B cell (primary cell): ENCODE data around the gene DIPK1B. TPM values are rescaled to one million over a fixed set of nuclear protein-coding genes. Genes with fewer than 3 reads are reported as not detected.
"Not testable (repeated sequence)": the region's sequence is repeated elsewhere in the genome, so short reads cannot be mapped to it uniquely, and the experiment has no call there.

Experiments used
- ATAC-seq: fragments of 200-7000 bp; cut with Tn5 transposase; one replicate; pipeline ENCODE4 v1.10.0; 2021; ENCODE audit warnings: low read depth, mild to moderate bottlenecking, moderate number of reproducible peaks, moderate library complexity
- CTCF ChIA-PET: fragments of 350-600 bp; sonication (Branson Sonifier 250); formaldehyde crosslinking; loops from one replicate; lab custom pipeline; 2021; ENCODE audit warnings: antibody characterized with exemption, inconsistent platforms; lab: Charles Lee
- POLR2A ChIA-PET: fragments of 350-600 bp; sonication (Branson Sonifier 250); formaldehyde crosslinking; loops from one replicate; lab custom pipeline; 2021; ENCODE audit warnings: antibody characterized with exemption; lab: Charles Lee
- DNase-seq: peaks from one replicate; pipeline ENCODE4 v3.0.0; 2013
- H2AFZ ChIP-seq: 2 replicates; pipeline ENCODE4 v1.6.1; 2012; ENCODE audit warnings: mild to moderate bottlenecking, low read depth, low read length; ENCODE audit not compliant: insufficient read depth, poor library complexity, severe bottlenecking
- H3K27ac ChIP-seq, 2 donors: 1 replicate in 1 of 2; 2 replicates in 1 of 2; pipeline ENCODE4 v1.5.1; 2012 to 2013; ENCODE audit warnings: low read length in 2 of 2, mild to moderate bottlenecking in 2 of 2, moderate library complexity in 1 of 2
- H3K27me3 ChIP-seq, 4 experiments: fragments of 200-600 bp in 1 of 4; sonication (generic) in 1 of 4; replicated peaks in 1 of 4; 1 replicate in 2 of 4; 2 replicates in 2 of 4; pipeline versions ENCODE4 v1.6.1 to v1.7.0; 2013 to 2016; ENCODE audit warnings: low read length in 3 of 4, mild to moderate bottlenecking in 2 of 4, mixed read lengths in 1 of 4, moderate library complexity in 1 of 4; ENCODE audit not compliant: insufficient read depth in 4 of 4, control insufficient read depth in 3 of 4; ENCODE audit errors: control extremely low read depth in 1 of 4
- H3K36me3 ChIP-seq, 2 experiments: replicated peaks in 1 of 2; 1 replicate in 1 of 2; 2 replicates in 1 of 2; pipeline versions ENCODE4 v1.6.1 to v1.7.1; 2013; ENCODE audit warnings: low read length in 1 of 2; ENCODE audit not compliant: insufficient read depth in 2 of 2, control insufficient read depth in 1 of 2; ENCODE audit errors: control extremely low read depth in 1 of 2, extremely low read depth in 1 of 2
- H3K4me1 ChIP-seq, 2 donors: fragments of 200-600 bp in 1 of 2; sonication (generic) in 1 of 2; 1 replicate in 1 of 2; 2 replicates in 1 of 2; pipeline versions ENCODE4 v1.5.1 to v1.6.1; 2013 to 2017; ENCODE audit warnings: low read length in 2 of 2; ENCODE audit not compliant: control insufficient read depth in 2 of 2, insufficient read depth in 2 of 2
- H3K4me2 ChIP-seq: replicated peaks from 2 replicates; pipeline ENCODE3; 2012; ENCODE audit warnings: mild to moderate bottlenecking, low read depth, low read length; ENCODE audit not compliant: poor library complexity, severe bottlenecking
- H3K4me3 ChIP-seq, 5 experiments: fragments of 200-600 bp in 1 of 5; sonication (generic) in 1 of 5; 1 replicate in 3 of 5; 2 replicates in 2 of 5; pipeline versions ENCODE4 v1.5.1 to v1.7.0; 2011 to 2016; ENCODE audit warnings: low read length in 4 of 5, mild to moderate bottlenecking in 4 of 5, low read depth in 2 of 5, control low read depth in 1 of 5, moderate library complexity in 1 of 5; ENCODE audit not compliant: insufficient read depth in 1 of 5; ENCODE audit errors: control extremely low read depth in 1 of 5, extremely low read depth in 1 of 5
- H3K79me2 ChIP-seq: fragments of 200-600 bp; sonication (generic); one replicate; pipeline ENCODE4 v1.6.0; 2016; ENCODE audit warnings: low read length; ENCODE audit not compliant: control insufficient read depth, insufficient read depth
- H3K9ac ChIP-seq: fragments of 200-600 bp; sonication (generic); 2 replicates; pipeline ENCODE4 v1.6.1; 2017; ENCODE audit warnings: mild to moderate bottlenecking, low read length, moderate library complexity
- H3K9me3 ChIP-seq, 3 donors: one replicate each; pipeline versions ENCODE4 v1.6.1 to v1.7.1; 2013; ENCODE audit warnings: low read length in 2 of 3; ENCODE audit not compliant: control insufficient read depth in 2 of 3, insufficient read depth in 1 of 3; ENCODE audit errors: control extremely low read depth in 1 of 3
- H4K20me1 ChIP-seq: 2 replicates; pipeline ENCODE4 v1.6.0; 2012; ENCODE audit warnings: mild to moderate bottlenecking, low read length; ENCODE audit not compliant: insufficient read depth, control insufficient read depth, poor library complexity, severe bottlenecking
- H3K27ac Mint-ChIP-seq: one replicate; pipeline ENCODE4 v1.8.0; 2021; ENCODE audit warnings: mixed read lengths
- H3K27me3 Mint-ChIP-seq: one replicate; pipeline ENCODE4 v1.8.0; 2021; ENCODE audit warnings: mixed read lengths
- H3K4me1 Mint-ChIP-seq: one replicate; pipeline ENCODE4 v1.8.0; 2021; ENCODE audit warnings: mixed read lengths
- H3K4me3 Mint-ChIP-seq: one replicate; pipeline ENCODE4 v1.8.0; 2021; ENCODE audit warnings: mixed read lengths
- H3K9me3 Mint-ChIP-seq: one replicate; pipeline ENCODE4 v1.8.0; 2022; ENCODE audit warnings: mixed read lengths; ENCODE audit not compliant: insufficient read depth
- EZH2 ChIP-seq: IDR thresholded peaks from 2 replicates; pipeline ENCODE4 v1.6.1; 2012; ENCODE audit warnings: borderline replicate concordance, low read depth, mild to moderate bottlenecking, moderate library complexity, low read length; ENCODE audit not compliant: insufficient read depth, poor library complexity, severe bottlenecking
- WGBS: methylation state at CpG from one replicate; pipeline ENCODE4 v1.1.5; 2013; ENCODE audit warnings: missing lambda C conversion rate; ENCODE audit not compliant: insufficient coverage; 5-methylcytosine and 5-hydroxymethylcytosine counted together
- intact Hi-C: fragments of 100-400 bp; cut with micrococcal nuclease; formaldehyde crosslinking; loops from one replicate; pipeline ENCODE4 v1.10.0; 2022
- polyA plus RNA-seq: library from polyadenylated mRNA; depleted of rRNA; stranded (reverse); fragments of >200 nt; gene quantifications from 2 replicates; pipeline ENCODE4 v1.2.3, GENCODE V29; 2012
- total RNA-seq, 2 donors: library from RNA; stranded (reverse); fragments of 120-200 nt in 1 of 2; gene quantifications; 1 replicate in 1 of 2; 2 replicates in 1 of 2; pipeline versions ENCODE4 v1.2.3 to v1.2.4, GENCODE V29; 2013 to 2022
- TF ChIP-seq, protein P1 (sequence below): fragments of 200-600 bp; IDR thresholded peaks from one replicate; pipeline ENCODE4 v1.8.0; 2022; ENCODE audit warnings: antibody characterized with exemption, mild to moderate bottlenecking

The DIPK1B gene
- total and polyA plus RNA-seq, 2 donors (not counting 1 experiment from before 2014, with no cell fraction given) = 9.6 TPM

DNA sequence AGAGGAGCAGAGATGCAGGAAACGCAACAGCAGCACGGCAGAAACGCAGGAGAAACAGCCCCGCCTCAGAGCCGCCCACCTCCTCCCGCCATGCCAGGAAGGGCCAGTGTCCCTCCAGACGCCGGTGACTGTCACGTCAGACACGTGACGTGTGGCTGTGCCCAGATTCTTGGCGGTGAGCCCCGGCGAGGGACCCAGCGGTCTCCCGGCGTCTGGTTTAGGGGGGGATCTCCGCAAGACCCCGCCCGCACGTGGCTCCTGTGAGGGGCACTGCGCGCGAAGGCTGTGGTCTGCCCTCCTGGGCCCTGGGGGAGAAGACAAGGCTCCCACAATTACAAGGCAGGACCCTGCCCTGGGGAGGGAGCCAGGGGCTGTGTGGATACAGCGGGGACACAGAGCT is 48.1 kb downstream of the DIPK1B start:
- DNase-seq (no peak), ATAC-seq (no peak)
- Histone ChIP-seq H4K20me1 (no peaks in the 10 kb centered on the region), H2AFZ (no peak overlapping the region), H3K27ac (no peak overlapping the region), H3K36me3 (no peaks in the 10 kb centered on the region), H3K4me1 (peaks cover 42 to 76% of the 10 kb centered on the region in 2 donors), H3K79me2 (peaks cover 3% of the 10 kb centered on the region), H3K27me3 (peaks cover 0 to 3% (median 0%) of the 10 kb centered on the region in 4 experiments), H3K9me3 (peaks cover 0 to 29% (median 3%) of the 10 kb centered on the region in 3 donors), H3K4me2 (peak overlapping the region; percentile 50), H3K4me3 (no peak overlapping the region), H3K9ac (no peak overlapping the region)
- no peak for TF ChIP-seq EZH2
- TF ChIP-seq, protein P1, sequence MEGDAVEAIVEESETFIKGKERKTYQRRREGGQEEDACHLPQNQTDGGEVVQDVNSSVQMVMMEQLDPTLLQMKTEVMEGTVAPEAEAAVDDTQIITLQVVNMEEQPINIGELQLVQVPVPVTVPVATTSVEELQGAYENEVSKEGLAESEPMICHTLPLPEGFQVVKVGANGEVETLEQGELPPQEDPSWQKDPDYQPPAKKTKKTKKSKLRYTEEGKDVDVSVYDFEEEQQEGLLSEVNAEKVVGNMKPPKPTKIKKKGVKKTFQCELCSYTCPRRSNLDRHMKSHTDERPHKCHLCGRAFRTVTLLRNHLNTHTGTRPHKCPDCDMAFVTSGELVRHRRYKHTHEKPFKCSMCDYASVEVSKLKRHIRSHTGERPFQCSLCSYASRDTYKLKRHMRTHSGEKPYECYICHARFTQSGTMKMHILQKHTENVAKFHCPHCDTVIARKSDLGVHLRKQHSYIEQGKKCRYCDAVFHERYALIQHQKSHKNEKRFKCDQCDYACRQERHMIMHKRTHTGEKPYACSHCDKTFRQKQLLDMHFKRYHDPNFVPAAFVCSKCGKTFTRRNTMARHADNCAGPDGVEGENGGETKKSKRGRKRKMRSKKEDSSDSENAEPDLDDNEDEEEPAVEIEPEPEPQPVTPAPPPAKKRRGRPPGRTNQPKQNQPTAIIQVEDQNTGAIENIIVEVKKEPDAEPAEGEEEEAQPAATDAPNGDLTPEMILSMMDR = no peak
- Mint-ChIP-seq H3K4me3 (peak overlapping the region; percentile 71), H3K9me3 (no peaks in the 10 kb centered on the region), H3K27me3 (no peaks in the 10 kb centered on the region), H3K4me1 (peaks cover 52% of the 10 kb centered on the region), H3K27ac (peak overlapping the region; percentile 88)
- intact Hi-C loops = no loop called here
- CTCF ChIA-PET = interaction anchor here (0.9 to 4.9 kb wide), 6 partner anchors 9 to 272 kb away, joined by 3 to 102 read pairs (median 6); partner anchors contain the start of gene FUT7
- 86% methylated on average over 25 of the region's 25 CpGs for WGBS
- POLR2A ChIA-PET = interaction anchor here (0.6 to 6.1 kb wide), 4 partner anchors 11 to 523 kb away, joined by 3 to 83 read pairs (median 22); partner anchors contain the start of gene LCN6

DNA sequence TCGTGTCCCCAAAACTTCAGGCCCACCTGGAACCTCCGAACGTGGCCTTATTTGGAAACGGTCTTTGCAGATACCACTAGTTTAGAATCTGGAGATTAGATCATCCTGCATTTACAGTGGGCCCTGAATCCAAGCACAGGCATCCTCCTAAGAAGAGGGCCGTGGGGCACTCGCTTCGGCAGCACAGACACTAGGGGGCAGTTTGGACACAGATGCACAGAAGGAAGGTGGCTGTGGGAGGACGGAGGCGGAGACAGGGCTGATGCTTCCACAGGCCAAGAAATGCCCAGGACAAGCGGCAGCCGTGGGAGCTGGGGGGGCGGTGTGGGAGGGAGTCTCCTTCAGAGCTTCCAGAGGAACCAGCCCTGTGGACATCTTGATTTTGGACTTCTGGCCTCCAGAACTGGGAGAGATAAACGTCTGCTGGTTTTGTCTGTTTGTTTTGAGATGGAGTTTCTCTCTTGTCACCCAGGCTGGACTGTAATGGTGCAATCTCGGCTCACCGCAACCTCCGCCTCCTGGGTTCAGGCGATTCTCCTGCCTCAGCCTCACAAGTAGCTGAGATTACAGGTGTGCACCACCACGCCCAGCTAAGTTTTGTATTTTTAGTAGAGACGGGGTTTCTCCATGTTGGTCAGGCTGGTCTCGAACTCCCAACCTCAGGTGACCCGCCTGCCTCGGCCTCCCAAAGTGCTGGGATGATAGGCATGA is 48.6 kb downstream of the DIPK1B start:
- 62% methylated on average over 18 of the region's 22 CpGs for WGBS

More for the DNA sequence above, 48.6 kb downstream of the DIPK1B start:
- H3K79me2 ChIP-seq, H3K9ac ChIP-seq, H3K27me3 Mint-ChIP-seq, H3K36me3 ChIP-seq, H3K9me3 Mint-ChIP-seq, ATAC-seq, H3K27me3 ChIP-seq, intact Hi-C loops, H3K27ac ChIP-seq, H4K20me1 ChIP-seq, H2AFZ ChIP-seq, H3K4me3 ChIP-seq: not testable (repeated sequence)
- TF ChIP-seq, protein P1 = peak; percentile 55
- peaks cover 43 to 80% of the 10 kb centered on the region in 2 donors for H3K4me1 ChIP-seq
- DNase-seq = peak; percentile 61
- ChIA-PET CTCF (interaction anchor here (0.7 to 4.9 kb wide), 7 partner anchors 8 to 303 kb away, joined by 3 to 102 read pairs (median 5); partner anchors contain the start of gene FUT7), POLR2A (interaction anchor here (0.6 to 6.1 kb wide), 5 partner anchors 11 to 998 kb away, joined by 3 to 83 read pairs (median 4); partner anchors contain the start of gene LCN6)
- H3K27ac Mint-ChIP-seq = peak overlapping the region; percentile 88
- H3K4me3 Mint-ChIP-seq = peak overlapping the region; percentile 71
- peak overlapping the region; percentile 50 for H3K4me2 ChIP-seq
- peaks cover 0 to 23% (median 3%) of the 10 kb centered on the region in 3 donors for H3K9me3 ChIP-seq
- peaks cover 55% of the 10 kb centered on the region for H3K4me1 Mint-ChIP-seq
